ENCODE data around the gene ZNF366. TPM values are rescaled to one million over a fixed set of nuclear protein-coding genes. Genes with fewer than 3 reads are reported as not detected.

Gene ZNF366
- total RNA-seq, 1 experiment from 2014 or later = not detected

GRCh38 chr5:72407078-72407477 is 100.1 kb downstream of the ZNF366 start:
- H3K4me3 ChIP-seq (replicated peaks in 1 of 2; ENCODE audit: low read depth in 1 of 2, low read length in 2 of 2) = no peak overlapping the region
- no peak for DNase-seq (ENCODE audit: low read depth, low spot score)
- no peaks in the 10 kb centered on the region for H3K4me1 ChIP-seq (ENCODE audit: control insufficient read depth in 1 of 2, insufficient read depth in 2 of 2, low read length in 2 of 2)
- no peaks in the 10 kb centered on the region for H3K9me2 ChIP-seq (ENCODE audit: insufficient read depth)
- H3K4me2 ChIP-seq (ENCODE audit: low read length) = no peak overlapping the region
- ChIA-PET CTCF (no interaction called here), RAD21 (ENCODE audit: low non-redundant PET in 1 of 2, low total read pairs in 2 of 2, uncharacterized antibody in 2 of 2, unreplicated experiment in 2 of 2) (no interaction called here), POLR2A (no interaction called here)
- no peak overlapping the region for H3K9ac ChIP-seq (ENCODE audit: low read length)
- no peaks in the 10 kb centered on the region for H3K79me2 ChIP-seq (ENCODE audit: insufficient read depth, low read length)
- intact Hi-C loops (cut with micrococcal nuclease) = no loop called here
- H3K27ac ChIP-seq (ENCODE audit: low read depth, low read length) = no peak overlapping the region
- BruUV-seq (replicated peaks) = no TSS peak
- 0 out of 2 replicates have a peak, but pooled peaks cover 6% of the 10 kb centered on the region for H3K27me3 ChIP-seq (ENCODE audit: insufficient read depth, low read length)
- no peak overlapping the region for H2AFZ ChIP-seq (ENCODE audit: low read depth, low read length, poor library complexity, severe bottlenecking)
- TF ChIP-seq ATF3 (IDR thresholded peaks at IDR 0.05) (no peak), EGR1 (IDR thresholded peaks at IDR 0.05; ENCODE audit: low read depth) (no peak), EZH2phosphoT487 (IDR thresholded peaks at IDR 0.05; ENCODE audit: borderline replicate concordance) (no peak), CTCF (IDR thresholded peaks at IDR 0.05 in 2 of 3, conservative IDR thresholded peaks at IDR 0.05 in 1 of 3; ENCODE audit: borderline replicate concordance in 1 of 3, insufficient read depth in 1 of 3, low read depth in 2 of 3, low read length in 2 of 3) (no peak), POLR2AphosphoS5 (IDR thresholded peaks at IDR 0.05; ENCODE audit: low read depth, low read length) (no peak), POLR2A (IDR thresholded peaks at IDR 0.05; ENCODE audit: borderline replicate concordance, extremely low read depth, insufficient read depth, insufficient read length) (no peak), FOSL1 (IDR thresholded peaks at IDR 0.05; ENCODE audit: low read depth) (no peak), ELF1 (IDR thresholded peaks at IDR 0.05; ENCODE audit: borderline replicate concordance, low read depth) (no peak), REST (IDR thresholded peaks at IDR 0.05; ENCODE audit: low read depth) (no peak), ZNF274 (IDR thresholded peaks at IDR 0.05; ENCODE audit: low read depth, low read length) (no peak), ZBTB33 (IDR thresholded peaks at IDR 0.05; ENCODE audit: extremely low read depth, insufficient replicate concordance, low read length) (no peak), CEBPB (IDR thresholded peaks at IDR 0.05; ENCODE audit: low read depth) (no peak), EZH2 (IDR thresholded peaks at IDR 0.05) (no peak), TCF7L2 (IDR thresholded peaks at IDR 0.05; ENCODE audit: borderline replicate concordance, extremely low read depth, insufficient read depth, insufficient read length) (no peak), SIN3A (IDR thresholded peaks at IDR 0.05; ENCODE audit: low read depth) (no peak), CBX3 (IDR thresholded peaks at IDR 0.05; ENCODE audit: low read depth) (no peak)
- H3K9me3 ChIP-seq (ENCODE audit: control insufficient read depth in 1 of 2, insufficient read depth in 1 of 2, low read depth in 1 of 2, low read length in 2 of 2) = no peaks in the 10 kb centered on the region
- no peaks in the 10 kb centered on the region for H3K36me3 ChIP-seq (ENCODE audit: control insufficient read depth in 1 of 2, insufficient read depth in 2 of 2, low read length in 2 of 2)
- H4K20me1 ChIP-seq (ENCODE audit: insufficient read depth) = no peaks in the 10 kb centered on the region
- ATAC-seq = no peak
